Inferior parietal cortex (tissue), 1 donor: ENCODE measurements around the gene ZMYND8.
"Not testable (repeated sequence)": the region's sequence is repeated elsewhere in the genome, so short reads cannot be mapped to it uniquely, and the experiment has no call there.

Source experiments
- DNase-seq: peaks from one replicate; pipeline ENCODE4 v3.0.0-alpha.2; 2016; ENCODE audit errors: extremely low spot score

The ZMYND8 gene

GRCh38 chr20:47370850-47371782 is 14.6 kb upstream of the ZMYND8 start:
- no peak for DNase-seq

GRCh38 chr20:47370214-47370613 is 13.7 kb upstream of the ZMYND8 start:
- DNase-seq: no peak

GRCh38 chr20:47368301-47368700 is 11.8 kb upstream of the ZMYND8 start:
- DNase-seq: no peak

GRCh38 chr20:47366301-47366700 is 9.8 kb upstream of the ZMYND8 start:
- not testable (repeated sequence) for DNase-seq

GRCh38 chr20:47365023-47365764 is 8.7 kb upstream of the ZMYND8 start:
- DNase-seq: no peak

- DNase-seq: no peak
Measured at GRCh38 chr20:47362361-47363219, 6.1 kb upstream of the ZMYND8 start.

- no peak for DNase-seq
Measured at GRCh38 chr20:47361057-47361915, 4.8 kb upstream of the ZMYND8 start.

- peak; percentile 84 for DNase-seq
Measured at GRCh38 chr20:47360297-47361056, 4.0 kb upstream of the ZMYND8 start.

- DNase-seq: no peak
Measured at GRCh38 chr20:47359530-47360296, 3.2 kb upstream of the ZMYND8 start.

GRCh38 chr20:47358672-47359529 is 2.4 kb upstream of the ZMYND8 start:
- peak; percentile 84 for DNase-seq

- DNase-seq: peak; percentile 70
Measured at GRCh38 chr20:47358039-47358671, 1.7 kb upstream of the ZMYND8 start.

- DNase-seq: peak; percentile 87
Measured at GRCh38 chr20:47357296-47358038, 968 bp upstream of the ZMYND8 start.

GRCh38 chr20:47356220-47356525 is 326 bp downstream of the ZMYND8 start:
- DNase-seq: no peak

GRCh38 chr20:47355489-47356219 is 845 bp downstream of the ZMYND8 start:
- peak; percentile 72 for DNase-seq

GRCh38 chr20:47354714-47355488 is 1.6 kb downstream of the ZMYND8 start:
- peak; percentile 56 for DNase-seq

- DNase-seq: peak; percentile 65
Measured at GRCh38 chr20:47354464-47354713, 2.1 kb downstream of the ZMYND8 start.
